Activated T-cell treated with anti-CD3 and anti-CD28 coated beads for 24 hours (primary cell): ENCODE measurements around the gene WDPCP.
"Not testable (repeated sequence)": the region's sequence is repeated elsewhere in the genome, so short reads cannot be mapped to it uniquely, and the experiment has no call there.

Experiments
- DNase-seq: peaks from one replicate; pipeline ENCODE4 v3.0.0-alpha.2; 2020; ENCODE audit warnings: low read depth

Gene WDPCP

GRCh38 chr2:63347361-63347760 is 240.9 kb downstream of the WDPCP start:
- no peak for DNase-seq

DNA sequence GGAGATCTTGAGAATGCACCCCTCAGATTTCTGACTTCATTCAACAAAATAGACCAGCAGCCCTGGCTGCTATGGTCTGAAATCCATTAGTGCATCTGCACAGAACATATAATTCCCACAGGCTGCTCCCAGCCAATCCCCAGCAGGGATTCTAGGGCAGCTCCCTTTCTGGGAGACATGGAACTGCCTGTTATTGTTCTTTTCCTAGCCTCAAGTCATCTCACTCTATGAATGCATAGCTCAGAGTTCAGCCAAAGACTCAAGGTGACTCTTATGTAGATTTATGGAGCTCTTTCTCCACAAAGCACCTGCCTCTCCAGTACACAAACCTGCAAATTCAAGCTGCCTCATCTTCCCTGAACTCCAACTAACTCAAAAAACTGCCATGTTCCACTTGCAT is 241.9 kb downstream of the WDPCP start:
- no peak for DNase-seq

DNA sequence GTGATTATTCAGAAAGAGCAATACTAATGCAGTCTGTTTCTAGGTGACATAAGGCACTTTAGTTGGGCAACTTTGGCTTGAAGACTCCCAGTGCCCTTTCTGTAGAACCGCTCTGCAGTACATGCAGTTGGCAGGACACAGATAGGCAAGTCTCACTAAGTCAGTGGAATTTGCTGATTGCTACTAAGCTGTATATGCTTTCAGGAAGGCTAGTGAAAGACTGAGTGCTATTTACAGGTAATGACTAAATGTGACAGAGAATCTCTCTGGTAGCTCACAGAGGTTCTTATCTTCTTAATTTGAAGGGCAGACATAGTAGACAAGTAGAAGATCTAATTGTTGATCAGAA is 243.0 kb downstream of the WDPCP start:
- DNase-seq, result no peak

DNA sequence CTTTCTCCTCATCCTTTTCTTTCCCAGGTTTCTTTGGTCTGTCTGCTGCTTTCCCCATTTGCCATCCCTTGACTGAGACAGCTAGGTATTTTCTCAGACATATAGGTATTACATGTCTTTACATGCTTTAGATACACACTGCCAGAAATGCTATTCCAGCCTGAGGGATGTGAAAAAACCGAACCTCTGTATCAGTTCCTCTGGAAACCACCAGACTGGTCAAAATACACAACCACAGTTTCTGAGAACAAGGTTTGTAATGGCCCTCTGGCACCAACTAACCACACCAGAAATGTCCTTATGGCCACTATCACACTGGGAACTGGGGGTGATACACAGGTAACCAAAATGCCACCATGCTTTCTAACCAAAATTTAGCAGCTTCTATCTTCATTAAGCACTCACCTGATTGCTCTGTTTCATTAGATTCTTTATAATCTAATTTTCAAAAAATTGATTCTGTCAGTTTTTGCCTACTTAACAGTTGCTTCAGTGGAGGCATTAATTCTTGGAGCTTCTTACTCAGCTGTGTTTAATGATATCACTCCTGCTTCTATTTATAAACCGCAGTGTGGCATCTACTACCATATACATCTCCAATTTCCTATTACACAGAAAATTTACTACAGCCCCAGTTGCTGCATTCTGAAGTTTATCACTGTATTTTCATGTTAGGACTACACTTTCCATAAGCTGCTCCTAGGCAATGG is 243.5 kb downstream of the WDPCP start:
- no peak for DNase-seq

GRCh38 chr2:63343397-63344109 is 244.7 kb downstream of the WDPCP start:
- no peak for DNase-seq

DNA sequence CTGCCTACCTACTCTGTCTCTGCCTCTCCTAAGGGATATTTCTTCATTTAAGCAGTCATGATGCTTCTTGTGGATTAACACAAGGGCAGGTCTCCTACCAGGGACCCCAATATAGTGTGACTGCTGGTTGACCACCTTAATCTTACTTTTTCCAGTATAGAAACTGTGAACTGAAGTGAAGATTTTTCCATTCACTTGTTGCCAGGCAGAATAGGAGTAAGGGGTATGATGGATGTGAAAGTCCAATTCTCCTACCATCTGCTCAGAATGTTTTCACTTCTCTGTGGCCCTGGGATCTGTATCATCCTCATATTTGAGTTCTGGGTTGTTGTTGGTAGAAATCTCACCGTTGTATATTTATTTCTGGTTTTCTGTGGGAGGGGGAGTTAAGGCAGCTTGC is 247.8 kb downstream of the WDPCP start:
- DNase-seq, result no peak

- DNase-seq, result no peak
Measured at GRCh38 chr2:63334910-63335309, 253.4 kb downstream of the WDPCP start.

GRCh38 chr2:63326473-63326872 is 261.8 kb downstream of the WDPCP start:
- DNase-seq, result no peak

DNA sequence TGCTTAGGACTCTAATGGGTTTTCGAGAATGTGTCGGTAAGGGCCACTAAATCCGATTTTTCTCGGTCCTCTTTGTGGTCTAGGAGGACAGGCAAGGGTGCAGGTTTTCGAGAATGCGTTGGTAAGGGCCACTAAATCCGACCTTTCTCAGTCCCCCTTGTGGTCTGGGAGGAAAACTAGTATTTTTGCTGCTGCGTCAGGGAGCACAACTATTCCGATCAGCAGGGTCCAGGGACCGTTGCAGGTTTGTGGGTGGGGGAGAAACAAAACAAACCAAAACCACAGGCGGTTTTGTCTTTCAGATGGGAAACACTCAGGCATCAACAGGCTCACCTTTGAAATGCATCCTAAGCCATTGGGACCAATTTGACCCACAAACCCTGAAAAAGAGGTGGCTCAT is 264.6 kb downstream of the WDPCP start:
- not testable (repeated sequence) for DNase-seq

DNA sequence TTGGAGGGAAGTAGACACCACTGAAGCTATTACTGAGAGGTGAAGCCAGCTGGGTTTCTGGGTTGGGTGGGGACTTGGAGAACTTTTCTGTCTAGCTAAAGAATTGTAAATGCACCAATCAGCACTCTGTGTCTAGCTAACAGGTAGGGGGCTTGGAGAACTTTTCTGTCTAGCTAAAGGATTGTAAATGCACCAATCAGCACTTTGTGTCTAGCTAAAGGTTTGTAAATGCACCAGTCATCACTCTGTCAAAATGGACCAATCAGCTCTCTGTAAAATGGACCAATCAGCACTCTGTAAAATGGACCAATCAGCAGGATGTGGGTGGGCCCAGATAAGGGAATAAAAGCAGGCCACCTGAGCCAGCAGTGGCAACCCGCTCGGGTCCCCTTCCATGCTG is 266.3 kb downstream of the WDPCP start:
- not testable (repeated sequence) for DNase-seq

DNA sequence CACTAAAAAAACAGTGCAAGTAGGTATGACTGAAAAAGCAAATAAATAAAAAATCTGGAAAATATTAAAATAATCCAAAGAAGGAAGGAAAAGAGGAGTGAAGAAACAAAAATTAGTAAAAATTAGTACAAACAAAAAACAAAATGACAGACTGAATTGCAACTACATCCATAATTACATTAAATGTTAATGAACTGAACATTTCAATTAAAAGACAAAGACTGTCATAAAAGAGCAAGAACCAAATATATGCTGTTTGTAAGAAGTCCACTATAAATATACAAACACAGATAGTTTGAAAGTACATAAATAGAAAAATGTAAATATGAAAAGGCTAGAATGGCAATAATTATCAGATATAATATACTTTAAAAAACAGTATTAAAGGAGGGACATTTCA is 267.6 kb downstream of the WDPCP start:
- no peak for DNase-seq

GRCh38 chr2:63310614-63311013 is 277.7 kb downstream of the WDPCP start:
- no peak for DNase-seq

GRCh38 chr2:63301481-63301880 is 286.8 kb downstream of the WDPCP start:
- no peak for DNase-seq

DNA sequence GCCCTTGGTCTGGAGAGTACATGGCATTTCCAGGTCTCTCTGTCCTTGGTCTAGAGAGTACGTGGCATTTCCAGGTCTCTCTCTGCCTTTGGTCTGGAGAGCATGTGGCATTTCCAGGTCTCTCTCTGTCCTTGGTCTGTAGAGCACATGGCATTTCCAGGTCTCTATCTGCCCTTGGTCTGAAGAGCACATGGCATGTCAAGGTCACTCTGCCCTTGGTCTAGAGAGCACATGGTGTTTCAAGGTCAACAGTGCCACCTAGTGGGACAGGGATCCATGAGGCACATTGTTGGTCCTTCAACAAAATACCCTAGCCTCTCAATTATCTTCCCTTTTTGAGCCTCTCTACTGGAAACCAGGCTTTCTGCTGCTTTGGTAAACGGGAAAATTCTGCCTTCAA is 287.4 kb downstream of the WDPCP start:
- DNase-seq, result no peak

DNA sequence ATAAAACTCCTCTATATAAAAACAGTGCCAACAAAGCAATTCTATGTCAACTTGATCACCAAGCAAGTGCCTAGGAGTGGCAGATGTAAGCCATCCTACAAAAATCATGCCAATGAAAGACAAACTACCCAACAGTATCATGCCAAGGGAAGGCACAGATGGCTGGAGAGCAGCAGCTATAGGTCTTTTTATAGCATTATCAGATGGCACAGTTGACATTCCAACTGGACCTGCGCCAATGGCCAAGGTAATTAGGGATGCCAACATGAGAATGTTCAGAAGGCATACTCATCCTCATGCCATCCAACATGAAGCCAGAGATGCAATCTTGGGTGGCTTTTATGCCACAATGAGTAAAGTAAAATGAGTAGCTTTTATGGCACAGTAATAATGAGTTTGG is 300.3 kb downstream of the WDPCP start:
- no peak for DNase-seq

GRCh38 chr2:63286520-63286919 is 301.8 kb downstream of the WDPCP start:
- not testable (repeated sequence) for DNase-seq

GRCh38 chr2:63283273-63283672 is 305.0 kb downstream of the WDPCP start:
- no peak for DNase-seq

GRCh38 chr2:63272560-63272959 is 315.7 kb downstream of the WDPCP start:
- DNase-seq, result no peak

DNA sequence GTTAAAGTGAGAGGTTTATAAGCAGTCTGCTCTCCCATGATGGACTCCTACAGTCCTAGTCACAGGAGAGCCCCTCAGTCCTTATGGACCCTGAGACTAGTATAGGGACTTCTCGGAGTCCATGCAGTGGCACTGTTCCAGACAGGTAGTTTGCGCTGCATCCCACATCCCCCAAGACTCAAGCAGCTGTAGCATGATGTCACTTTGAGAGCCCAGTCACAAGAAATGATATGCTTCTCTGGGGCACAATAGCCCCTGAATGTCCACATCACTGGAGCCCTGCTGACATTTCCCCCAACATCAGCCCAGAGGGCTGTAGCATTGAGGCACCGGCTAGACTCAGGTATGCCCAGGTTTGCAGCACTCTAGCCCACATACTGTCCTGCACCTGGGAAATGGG is 317.6 kb downstream of the WDPCP start:
- DNase-seq, result no peak

DNA sequence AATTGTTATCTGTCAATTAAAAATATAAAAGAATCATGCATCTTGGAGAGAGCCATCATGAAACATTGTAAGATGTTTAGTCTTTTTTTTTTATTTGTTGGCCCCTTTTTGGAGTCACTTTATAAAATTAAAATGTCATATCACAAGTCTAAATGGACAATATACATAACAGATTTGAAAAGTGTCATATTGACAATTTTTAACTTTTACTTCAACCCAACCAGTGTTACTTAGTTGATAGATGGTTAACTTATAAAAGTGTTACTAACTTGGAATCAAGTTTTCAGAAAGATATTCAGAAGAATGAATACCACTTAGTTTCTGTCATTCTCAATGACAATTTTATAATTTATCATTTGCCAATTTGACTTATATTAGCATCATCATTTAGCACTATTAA is 319.3 kb downstream of the WDPCP start:
- no peak for DNase-seq

DNA sequence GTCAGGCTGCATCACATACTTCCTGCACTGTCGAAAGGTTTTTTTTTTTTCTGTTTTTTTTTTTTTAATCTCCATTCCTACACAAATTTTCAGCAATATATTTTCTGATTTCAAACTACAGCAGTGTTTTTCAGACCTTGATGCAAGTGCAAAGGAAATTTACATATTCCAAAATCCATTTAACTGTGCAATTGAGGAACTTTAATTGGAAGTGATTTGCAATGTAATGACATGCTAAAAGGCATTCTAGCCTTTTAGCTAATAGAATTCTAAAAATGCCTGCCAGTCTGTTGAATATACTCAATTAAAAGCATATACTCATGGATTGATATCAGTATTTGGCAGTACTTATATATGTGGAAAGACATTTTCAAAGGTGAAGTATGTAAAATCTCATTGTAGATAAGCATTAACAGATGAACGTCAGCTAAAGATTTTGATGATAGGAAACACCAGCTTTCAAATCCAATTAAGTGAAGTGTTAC is 327.1 kb downstream of the WDPCP start:
- DNase-seq, result no peak

- no peak for DNase-seq
Measured at GRCh38 chr2:63257473-63257872, 330.8 kb downstream of the WDPCP start.

DNA sequence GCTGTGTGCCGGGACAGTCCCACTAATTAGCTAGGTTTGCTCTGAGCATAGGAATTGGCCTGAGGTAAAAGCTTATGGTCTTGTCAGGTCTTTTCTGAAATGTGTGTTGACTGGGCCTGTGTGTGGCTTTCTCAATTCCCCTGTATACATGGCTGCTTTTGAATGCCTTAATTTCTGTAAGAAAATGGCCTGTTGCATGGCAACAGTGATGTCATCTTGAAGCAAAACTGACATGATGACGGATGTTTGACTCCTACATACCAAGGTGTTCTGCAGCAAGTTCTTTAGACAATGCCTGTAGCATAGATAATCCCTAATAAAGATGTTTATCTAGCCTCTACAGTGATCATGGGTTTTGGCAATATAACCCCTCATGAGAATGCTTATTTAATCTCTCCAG is 339.1 kb downstream of the WDPCP start:
- no peak for DNase-seq

DNA sequence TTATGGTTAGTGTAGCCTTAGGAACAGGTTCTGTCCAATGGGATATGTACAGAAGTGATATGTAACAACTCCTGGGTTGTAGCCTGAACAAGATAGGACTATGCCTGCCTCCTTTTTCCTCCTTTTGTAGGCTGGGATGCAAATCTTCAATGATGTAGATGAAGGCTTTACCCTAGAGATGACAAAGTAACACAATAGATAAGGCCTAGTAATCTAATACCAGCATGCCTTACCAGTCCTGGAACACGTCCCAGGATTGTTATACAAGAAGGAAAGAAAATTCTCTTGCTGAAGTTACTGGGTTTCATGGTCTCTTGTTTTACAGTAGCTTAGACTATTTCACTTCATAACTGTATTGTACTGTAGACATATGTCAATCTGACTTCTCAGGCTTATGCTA is 345.5 kb downstream of the WDPCP start:
- DNase-seq, result no peak
